SK-N-SH treated with all-trans-retinoic acid at 6 μM for 48 hours (cell line): Measurements from ENCODE around the gene CDK10.
A peak's percentile ranks its signal among the peaks of the same experiment; 100 is the strongest.

Source experiments
- PATZ1 ChIP-seq: fragments of 250-450 bp; sonication (Bioruptor Pico); IDR thresholded peaks from 2 replicates; pipeline ENCODE4 v1.8.0; 2020; ENCODE audit warnings: mild to moderate bottlenecking, moderate library complexity, borderline replicate concordance
- RARB ChIP-seq: fragments of 250-450 bp; sonication (Bioruptor Pico); IDR thresholded peaks from 2 replicates; pipeline ENCODE4 v1.8.0; 2021; ENCODE audit warnings: mild to moderate bottlenecking, moderate library complexity
- ZFP3 ChIP-seq: fragments of 250-450 bp; sonication (Bioruptor Pico); IDR thresholded peaks from 2 replicates; pipeline ENCODE4 v1.5.0; 2020; ENCODE audit warnings: mild to moderate bottlenecking, moderate library complexity
- ZFP30 ChIP-seq: fragments of 450-650 bp; formaldehyde crosslinking; IDR thresholded peaks from 2 replicates; pipeline ENCODE4 v1.5.0; 2022; ENCODE audit warnings: mild to moderate bottlenecking, moderate library complexity
- ZNF565 ChIP-seq: fragments of 450-650 bp; formaldehyde crosslinking; conservative IDR thresholded peaks from 2 replicates; pipeline ENCODE4 v1.5.0; 2020; ENCODE audit warnings: low read depth, mild to moderate bottlenecking, moderate library complexity
- TF ChIP-seq, protein P1 (sequence below): fragments of 250-450 bp; sonication (Bioruptor Pico); IDR thresholded peaks from 2 replicates; pipeline ENCODE4 v1.5.1; 2020; ENCODE audit warnings: low read depth, mild to moderate bottlenecking, moderate library complexity
- TF ChIP-seq, protein P2 (sequence below): fragments of 250-450 bp; sonication (Bioruptor Pico); IDR thresholded peaks from 2 replicates; pipeline ENCODE4 v1.8.0; 2021; ENCODE audit warnings: low read depth, mild to moderate bottlenecking, moderate library complexity, borderline replicate concordance

DNA sequence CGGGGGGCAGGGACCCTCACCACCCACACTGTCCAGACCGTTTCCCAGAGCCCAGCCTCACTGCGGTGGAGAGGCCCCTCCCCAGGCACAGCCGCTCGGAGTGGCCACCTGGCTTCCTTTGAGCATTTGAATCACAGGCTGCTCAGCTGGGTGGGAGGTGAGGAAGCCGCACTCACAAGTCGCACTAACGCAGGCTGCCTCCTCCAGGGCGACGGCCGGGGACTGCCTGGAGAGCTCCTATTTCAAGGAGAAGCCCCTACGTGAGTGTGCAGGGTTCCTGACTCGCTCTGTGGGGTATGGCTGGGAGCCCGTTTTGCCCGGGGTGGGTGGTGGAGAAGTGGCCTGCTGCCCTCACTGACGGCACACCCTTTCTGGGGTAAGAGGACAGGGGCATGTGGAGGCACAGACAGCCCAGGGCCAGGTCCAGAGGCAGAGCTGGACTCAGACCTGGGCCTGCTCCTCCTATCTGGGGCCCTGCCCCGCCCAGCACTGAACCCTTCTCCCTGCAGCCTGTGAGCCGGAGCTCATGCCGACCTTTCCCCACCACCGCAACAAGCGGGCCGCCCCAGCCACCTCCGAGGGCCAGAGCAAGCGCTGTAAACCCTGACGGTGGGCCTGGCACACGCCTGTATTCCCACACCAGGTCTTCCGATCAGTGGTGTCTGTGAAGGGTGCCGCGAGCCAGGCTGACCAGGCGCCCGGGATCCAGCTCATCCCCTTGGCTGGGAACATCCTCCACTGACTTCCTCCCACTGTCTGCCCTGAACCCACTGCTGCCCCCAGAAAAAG is 8.8 kb downstream of the CDK10 start:
- TF ChIP-seq RARB (CRISPR knock-in tag) (no peak), ZFP3 (CRISPR knock-in tag) (0 out of 2 replicates have a peak, but pooled peaks have one; percentile 48), PATZ1 (CRISPR knock-in tag) (no peak), ZNF565 (CRISPR knock-in tag) (no peak), ZFP30 (CRISPR knock-in tag) (no peak)
- TF ChIP-seq, protein P1, sequence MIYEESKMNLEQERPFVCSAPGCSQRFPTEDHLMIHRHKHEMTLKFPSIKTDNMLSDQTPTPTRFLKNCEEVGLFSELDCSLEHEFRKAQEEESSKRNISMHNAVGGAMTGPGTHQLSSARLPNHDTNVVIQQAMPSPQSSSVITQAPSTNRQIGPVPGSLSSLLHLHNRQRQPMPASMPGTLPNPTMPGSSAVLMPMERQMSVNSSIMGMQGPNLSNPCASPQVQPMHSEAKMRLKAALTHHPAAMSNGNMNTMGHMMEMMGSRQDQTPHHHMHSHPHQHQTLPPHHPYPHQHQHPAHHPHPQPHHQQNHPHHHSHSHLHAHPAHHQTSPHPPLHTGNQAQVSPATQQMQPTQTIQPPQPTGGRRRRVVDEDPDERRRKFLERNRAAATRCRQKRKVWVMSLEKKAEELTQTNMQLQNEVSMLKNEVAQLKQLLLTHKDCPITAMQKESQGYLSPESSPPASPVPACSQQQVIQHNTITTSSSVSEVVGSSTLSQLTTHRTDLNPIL (CRISPR knock-in tag) = no peak
- TF ChIP-seq, protein P2, sequence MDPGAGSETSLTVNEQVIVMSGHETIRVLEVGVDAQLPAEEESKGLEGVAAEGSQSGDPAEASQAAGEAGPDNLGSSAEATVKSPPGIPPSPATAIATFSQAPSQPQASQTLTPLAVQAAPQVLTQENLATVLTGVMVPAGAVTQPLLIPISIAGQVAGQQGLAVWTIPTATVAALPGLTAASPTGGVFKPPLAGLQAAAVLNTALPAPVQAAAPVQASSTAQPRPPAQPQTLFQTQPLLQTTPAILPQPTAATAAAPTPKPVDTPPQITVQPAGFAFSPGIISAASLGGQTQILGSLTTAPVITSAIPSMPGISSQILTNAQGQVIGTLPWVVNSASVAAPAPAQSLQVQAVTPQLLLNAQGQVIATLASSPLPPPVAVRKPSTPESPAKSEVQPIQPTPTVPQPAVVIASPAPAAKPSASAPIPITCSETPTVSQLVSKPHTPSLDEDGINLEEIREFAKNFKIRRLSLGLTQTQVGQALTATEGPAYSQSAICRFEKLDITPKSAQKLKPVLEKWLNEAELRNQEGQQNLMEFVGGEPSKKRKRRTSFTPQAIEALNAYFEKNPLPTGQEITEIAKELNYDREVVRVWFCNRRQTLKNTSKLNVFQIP (CRISPR knock-in tag) = no peak
